ENCODE measurements around the gene SEMA5B.

DNA sequence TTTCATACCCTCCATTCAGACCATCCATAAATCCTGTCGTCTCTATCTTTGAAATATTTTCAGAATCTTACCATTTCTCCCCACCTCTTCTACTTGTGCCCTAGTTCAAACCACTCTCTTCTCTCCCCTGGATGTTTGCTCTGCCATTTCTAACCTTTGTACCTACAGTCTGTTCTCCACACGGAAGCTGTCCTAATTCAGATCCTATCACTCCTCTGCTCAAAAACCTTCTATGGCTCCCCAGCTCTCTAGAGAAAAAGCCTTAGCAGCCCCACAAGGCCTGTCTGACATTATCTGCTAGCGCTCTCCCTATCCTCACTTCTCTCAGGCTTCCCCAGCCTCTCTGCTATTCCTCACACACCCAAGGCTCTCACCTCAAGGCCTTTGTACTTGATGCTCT lies 4.5 kb upstream of the SEMA5B start:
- TF ChIP-seq CTCF (conservative IDR thresholded peaks at IDR 0.05; ENCODE audit: low read depth, low read length) (no peak), POLR2A (IDR thresholded peaks at IDR 0.05; ENCODE audit: low read depth, low read length) (no peak), RAD21 (IDR thresholded peaks at IDR 0.05; ENCODE audit: low read length) (no peak), RCOR1 (IDR thresholded peaks at IDR 0.05; ENCODE audit: insufficient replicate concordance, low read length) (no peak), MXI1 (IDR thresholded peaks at IDR 0.05; ENCODE audit: borderline replicate concordance, low read depth, low read length) (no peak), BHLHE40 (IDR thresholded peaks at IDR 0.05; ENCODE audit: low read depth, low read length) (no peak), FOS (IDR thresholded peaks at IDR 0.05; ENCODE audit: low read depth, low read length) (no peak), CEBPB (IDR thresholded peaks at IDR 0.05; ENCODE audit: low read depth, low read length) (no peak), NFE2L2 (IDR thresholded peaks at IDR 0.05; ENCODE audit: low read depth, low read length) (no peak), ELK1 (IDR thresholded peaks at IDR 0.05; ENCODE audit: borderline replicate concordance, low read depth, low read length) (no peak), SMC3 (IDR thresholded peaks at IDR 0.05; ENCODE audit: low read depth, low read length) (no peak), RFX5 (IDR thresholded peaks at IDR 0.05; ENCODE audit: low read depth, low read length) (no peak)
- TF ChIP-seq, protein P1, sequence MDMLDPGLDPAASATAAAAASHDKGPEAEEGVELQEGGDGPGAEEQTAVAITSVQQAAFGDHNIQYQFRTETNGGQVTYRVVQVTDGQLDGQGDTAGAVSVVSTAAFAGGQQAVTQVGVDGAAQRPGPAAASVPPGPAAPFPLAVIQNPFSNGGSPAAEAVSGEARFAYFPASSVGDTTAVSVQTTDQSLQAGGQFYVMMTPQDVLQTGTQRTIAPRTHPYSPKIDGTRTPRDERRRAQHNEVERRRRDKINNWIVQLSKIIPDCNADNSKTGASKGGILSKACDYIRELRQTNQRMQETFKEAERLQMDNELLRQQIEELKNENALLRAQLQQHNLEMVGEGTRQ (IDR thresholded peaks at IDR 0.05; ENCODE audit: low read depth, low read length) = no peak

Data from IMR-90 (cell line).